Stimulated activated CD4-positive, alpha-beta T cell treated with anti-CD3 and anti-CD28 coated beads, Interleukin-1b, Interleukin-23, amount 100 ng/mL, for 48 hours (primary cell): ENCODE data around the gene TSPAN14.

ENCODE experiments used
- DNase-seq: peaks from one replicate; pipeline ENCODE4 v3.0.0-alpha.2; 2020

Gene TSPAN14

DNA sequence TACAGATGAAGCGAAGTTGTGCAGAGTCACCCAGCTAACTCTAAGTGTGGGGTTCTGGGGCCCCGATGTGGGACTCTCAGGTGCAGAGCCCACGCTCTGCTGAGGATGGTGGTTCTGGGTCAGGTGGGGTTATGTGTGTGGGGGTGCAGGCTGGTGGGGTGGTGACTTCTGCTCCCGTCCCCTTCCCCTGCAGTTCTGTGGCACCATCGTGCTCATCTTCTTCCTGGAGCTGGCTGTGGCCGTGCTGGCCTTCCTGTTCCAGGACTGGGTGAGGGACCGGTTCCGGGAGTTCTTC lies 54.9 kb downstream of the TSPAN14 start:
- DNase-seq, result no peak

GRCh38 chr10:80509403-80510161 lies 55.5 kb downstream of the TSPAN14 start:
- DNase-seq, result no peak

DNA sequence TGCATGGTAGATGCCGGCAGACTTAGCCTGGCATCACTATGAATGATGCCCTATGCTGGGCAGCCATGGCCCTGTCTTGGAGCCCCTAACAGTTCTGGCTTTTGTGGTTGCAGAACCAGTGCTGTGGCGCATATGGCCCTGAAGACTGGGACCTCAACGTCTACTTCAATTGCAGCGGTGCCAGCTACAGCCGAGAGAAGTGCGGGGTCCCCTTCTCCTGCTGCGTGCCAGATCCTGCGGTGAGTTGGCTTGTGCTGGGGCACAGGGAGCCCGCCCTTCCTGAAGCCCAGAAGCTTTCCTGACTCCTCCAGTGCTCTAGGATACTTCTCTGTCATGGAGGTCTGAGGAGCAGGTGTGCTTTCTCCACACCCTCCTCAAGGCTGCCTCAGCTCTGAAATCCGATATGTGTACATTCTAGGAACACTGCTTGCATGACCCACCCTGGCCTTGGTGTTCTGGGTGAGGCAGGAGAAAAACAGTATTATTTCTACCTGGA lies 58.0 kb downstream of the TSPAN14 start:
- no peak for DNase-seq

DNA sequence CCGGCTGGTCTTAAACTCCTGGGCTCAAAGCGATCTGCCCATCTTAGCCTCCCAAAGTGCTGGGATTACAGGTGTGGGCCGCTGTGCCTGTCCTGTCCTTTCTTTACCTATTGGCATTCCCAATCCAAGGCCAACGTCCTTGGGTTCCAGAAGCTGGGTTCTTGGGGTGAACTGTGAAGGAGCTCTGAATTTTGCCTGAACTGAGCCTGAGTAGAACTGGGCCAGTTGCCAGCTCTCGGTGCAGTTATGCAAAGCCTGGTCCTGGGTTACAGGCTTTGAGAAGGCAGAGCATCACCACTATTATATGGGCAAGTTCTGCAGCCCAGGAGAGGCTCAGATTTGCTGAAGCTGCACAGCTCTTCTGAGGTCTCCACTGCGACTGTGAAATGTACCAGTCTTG lies 59.0 kb downstream of the TSPAN14 start:
- no peak for DNase-seq

GRCh38 chr10:80515511-80515910 lies 61.4 kb downstream of the TSPAN14 start:
- no peak for DNase-seq

DNA sequence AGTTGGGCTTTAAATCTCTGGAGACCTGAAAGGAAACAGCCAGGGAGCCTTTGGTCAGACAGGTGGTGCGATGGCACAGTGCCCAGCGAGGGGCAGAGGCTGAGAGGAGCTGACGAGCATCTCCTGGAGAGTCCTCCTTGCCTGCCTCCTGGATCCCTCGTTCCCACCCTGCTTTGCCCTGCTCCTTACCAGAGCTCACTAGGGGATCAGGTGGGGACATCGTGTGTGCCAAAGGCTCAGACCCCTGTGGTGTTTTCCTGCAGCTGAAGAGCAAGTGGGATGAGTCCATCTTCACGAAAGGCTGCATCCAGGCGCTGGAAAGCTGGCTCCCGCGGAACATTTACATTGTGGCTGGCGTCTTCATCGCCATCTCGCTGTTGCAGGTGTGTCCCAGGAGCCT lies 61.8 kb downstream of the TSPAN14 start:
- no peak for DNase-seq

GRCh38 chr10:80516506-80517075 lies 62.5 kb downstream of the TSPAN14 start:
- no peak for DNase-seq

DNA sequence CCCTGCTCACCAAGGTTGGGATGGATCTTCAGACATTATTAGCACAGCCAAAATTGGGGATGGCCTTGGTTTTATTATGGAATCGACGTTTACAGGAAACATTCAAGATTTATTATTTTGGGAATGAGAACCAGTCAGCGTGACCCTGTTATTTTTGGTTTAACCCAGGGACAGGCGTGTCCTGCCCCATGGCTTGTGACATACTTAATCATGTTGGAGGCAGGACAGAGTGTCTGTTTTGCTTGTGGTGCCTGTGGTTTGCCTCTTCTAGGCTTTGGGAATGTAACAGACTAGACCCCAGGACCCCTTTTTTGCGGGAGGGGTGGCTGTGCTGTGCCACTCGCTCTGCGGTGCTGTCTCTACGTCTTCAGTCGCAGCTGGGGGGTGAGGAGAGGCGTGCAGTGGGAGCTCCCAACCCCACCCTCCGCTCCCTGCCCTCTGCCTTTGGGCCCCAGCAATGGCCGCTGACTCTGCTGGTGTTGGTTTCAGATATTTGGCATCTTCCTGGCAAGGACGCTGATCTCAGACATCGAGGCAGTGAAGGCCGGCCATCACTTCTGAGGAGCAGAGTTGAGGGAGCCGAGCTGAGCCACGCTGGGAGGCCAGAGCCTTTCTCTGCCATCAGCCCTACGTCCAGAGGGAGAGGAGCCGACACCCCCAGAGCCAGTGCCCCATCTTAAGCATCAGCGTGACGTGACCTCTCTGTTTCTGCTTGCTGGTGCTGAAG lies 63.5 kb downstream of the TSPAN14 start:
- DNase-seq, result no peak

- no peak for DNase-seq
Measured at GRCh38 chr10:80518143-80518806, 64.2 kb downstream of the TSPAN14 start.

DNA sequence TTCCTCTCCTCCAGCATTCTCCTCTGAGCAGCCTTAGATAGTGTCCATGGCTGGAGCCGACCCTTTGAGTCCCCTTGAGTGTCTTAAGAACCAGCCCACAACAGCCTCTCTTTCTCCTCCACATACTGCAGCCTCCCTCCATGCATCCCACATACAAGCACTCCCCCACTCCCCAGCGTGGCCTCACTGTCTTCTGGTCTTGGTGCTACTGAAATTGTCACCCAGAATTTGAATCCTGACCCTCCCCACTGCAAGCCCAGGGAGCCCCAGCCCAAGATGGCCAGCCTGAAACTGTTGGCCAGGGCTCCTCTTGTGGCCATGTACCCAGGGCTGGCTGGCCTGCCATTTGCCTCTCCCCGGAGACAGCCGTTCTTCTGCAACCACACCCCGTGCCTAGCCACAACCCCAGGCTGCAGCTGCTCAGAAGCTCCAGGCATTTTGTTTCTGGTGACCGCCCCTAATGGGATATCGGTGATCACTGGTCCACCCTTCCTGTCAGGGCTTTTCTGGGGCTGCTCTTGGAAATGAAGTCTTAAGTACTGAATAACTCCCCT lies 64.8 kb downstream of the TSPAN14 start:
- DNase-seq, result no peak

- no peak for DNase-seq
Measured at GRCh38 chr10:80519936-80520650, 66.0 kb downstream of the TSPAN14 start.

- DNase-seq, result no peak
Measured at GRCh38 chr10:80520661-80521470, 66.8 kb downstream of the TSPAN14 start.

DNA sequence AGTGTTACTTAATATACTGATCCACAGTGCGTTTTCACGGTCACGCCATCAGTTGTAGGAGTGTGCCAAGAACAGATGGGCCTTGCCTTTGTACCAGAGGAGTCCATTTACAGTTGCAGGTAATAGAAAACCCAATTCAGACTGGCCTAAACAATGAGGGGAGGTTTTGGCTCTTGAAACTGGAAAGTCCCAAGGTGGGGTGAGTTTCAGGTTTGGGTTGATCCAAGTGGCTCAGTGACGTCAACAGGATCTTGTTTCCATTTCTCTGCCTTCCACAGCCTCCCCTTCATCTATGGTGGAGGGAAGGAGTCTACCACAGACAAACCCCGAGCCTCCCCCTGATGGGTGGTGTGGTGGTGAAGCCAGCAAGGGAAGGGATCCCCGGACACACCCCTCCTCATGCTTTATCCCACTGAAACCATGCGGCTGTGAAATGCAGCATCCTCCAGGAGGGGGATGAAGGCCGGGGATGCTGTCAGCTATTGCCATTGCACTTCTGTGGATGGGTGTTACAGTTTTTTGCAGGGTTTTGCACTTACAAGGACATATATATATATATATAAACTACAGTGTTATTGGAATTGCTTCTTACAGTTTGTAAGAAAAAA lies 68.8 kb downstream of the TSPAN14 start:
- no peak for DNase-seq

- no peak for DNase-seq
Measured at GRCh38 chr10:80523773-80524172, 69.7 kb downstream of the TSPAN14 start.

DNA sequence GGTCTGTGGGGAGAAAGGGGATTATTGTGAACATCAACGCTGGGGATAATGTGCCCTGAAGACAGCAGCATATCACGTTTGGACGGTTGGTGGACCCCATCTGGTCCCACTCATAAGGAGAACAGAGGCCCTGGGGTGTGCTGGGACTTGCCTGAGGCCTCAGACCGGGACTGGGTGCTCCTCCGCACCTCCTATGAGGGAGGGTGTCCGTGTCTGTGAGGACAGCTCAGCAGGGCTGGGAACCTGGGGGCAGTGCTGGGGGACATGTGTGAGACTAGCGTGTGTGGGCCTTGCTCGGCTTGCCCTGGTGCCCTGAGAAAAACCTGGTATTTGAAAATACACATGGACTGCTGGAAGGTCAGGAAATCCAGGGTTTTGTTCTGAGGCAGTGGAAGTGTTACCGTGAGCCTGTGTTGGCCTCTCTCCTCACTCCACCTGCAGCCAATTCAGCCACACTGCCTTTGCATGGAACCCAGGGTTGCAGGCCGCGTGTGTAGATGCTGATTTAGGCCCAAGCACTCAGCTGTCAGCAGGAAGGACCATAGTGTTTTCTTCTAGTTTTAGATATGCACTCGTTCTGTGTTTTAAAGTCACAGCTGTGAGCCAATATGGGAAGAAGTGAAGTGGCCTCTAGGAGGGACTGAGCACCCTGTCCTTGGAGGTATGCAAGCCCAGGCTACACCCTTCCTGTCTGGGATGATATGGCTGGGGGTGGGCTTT lies 70.2 kb downstream of the TSPAN14 start:
- DNase-seq, result no peak

- DNase-seq, result no peak
Measured at GRCh38 chr10:80526218-80526617, 72.1 kb downstream of the TSPAN14 start.

- no peak for DNase-seq
Measured at GRCh38 chr10:80526742-80527141, 72.6 kb downstream of the TSPAN14 start.

GRCh38 chr10:80528185-80528700 lies 74.1 kb downstream of the TSPAN14 start:
- no peak for DNase-seq

GRCh38 chr10:80528901-80529300 lies 74.8 kb downstream of the TSPAN14 start:
- DNase-seq, result no peak

GRCh38 chr10:80529604-80530003 lies 75.5 kb downstream of the TSPAN14 start:
- DNase-seq, result no peak
